SKM-1 (cell line): ENCODE results near the gene MYH7.

Experiments used
- DNase-seq: peaks from one replicate; lab custom pipeline; 2025; ENCODE audit not compliant: unreplicated experiment; lab: John Stamatoyannopoulos, UW

MYH7 gene

DNA sequence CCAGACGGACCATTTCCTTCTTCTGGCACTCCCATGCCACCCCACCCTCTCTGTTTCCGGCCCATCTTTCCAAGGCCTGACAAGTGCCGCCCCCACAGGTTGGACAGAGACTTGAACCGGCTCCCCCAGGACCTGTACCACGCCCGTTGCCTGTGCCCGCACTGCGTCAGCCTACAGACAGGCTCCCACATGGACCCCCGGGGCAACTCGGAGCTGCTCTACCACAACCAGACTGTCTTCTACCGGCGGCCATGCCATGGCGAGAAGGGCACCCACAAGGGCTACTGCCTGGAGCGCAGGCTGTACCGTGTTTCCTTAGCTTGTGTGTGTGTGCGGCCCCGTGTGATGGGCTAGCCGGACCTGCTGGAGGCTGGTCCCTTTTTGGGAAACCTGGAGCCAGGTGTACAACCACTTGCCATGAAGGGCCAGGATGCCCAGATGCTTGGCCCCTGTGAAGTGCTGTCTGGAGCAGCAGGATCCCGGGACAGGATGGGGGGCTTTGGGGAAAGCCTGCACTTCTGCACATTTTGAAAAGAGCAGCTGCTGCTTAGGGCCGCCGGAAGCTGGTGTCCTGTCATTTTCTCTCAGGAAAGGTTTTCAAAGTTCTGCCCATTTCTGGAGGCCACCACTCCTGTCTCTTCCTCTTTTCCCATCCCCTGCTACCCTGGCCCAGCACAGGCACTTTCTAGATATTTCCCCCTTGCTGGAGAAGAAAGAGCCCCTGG, 59.8 kb downstream of the MYH7 start:
- DNase-seq: no peak

DNA sequence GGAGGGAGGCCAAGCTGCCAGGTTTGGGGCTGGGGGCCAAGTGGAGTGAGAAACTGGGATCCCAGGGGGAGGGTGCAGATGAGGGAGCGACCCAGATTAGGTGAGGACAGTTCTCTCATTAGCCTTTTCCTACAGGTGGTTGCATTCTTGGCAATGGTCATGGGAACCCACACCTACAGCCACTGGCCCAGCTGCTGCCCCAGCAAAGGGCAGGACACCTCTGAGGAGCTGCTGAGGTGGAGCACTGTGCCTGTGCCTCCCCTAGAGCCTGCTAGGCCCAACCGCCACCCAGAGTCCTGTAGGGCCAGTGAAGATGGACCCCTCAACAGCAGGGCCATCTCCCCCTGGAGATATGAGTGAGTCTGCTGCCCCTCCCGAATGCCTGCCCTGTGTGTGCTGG, 62.4 kb downstream of the MYH7 start:
- no peak for DNase-seq

DNA sequence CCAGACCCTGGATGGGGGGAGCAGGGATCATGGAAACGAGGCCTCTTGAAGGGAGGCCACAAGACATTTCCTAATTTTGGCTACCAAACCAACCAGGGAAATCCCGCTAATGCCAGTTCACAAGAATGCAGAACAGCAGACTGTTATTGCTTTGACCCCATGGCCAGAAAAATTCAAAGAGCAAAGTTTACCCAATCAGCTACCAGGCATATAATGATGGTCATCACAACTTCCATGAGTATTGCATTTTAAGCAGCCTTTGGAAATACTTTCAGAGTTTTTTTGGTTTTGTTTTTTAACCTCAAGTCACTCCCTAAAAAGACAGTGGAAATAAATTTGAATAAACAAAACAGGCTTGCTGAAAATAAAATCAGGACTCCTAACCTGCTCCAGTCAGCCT, 63.0 kb downstream of the MYH7 start, which contains the start of gene IL25:
IL25 (plus strand) TSS at position 301 of the 400 bp plus-strand sequence.
- DNase-seq: no peak

DNA sequence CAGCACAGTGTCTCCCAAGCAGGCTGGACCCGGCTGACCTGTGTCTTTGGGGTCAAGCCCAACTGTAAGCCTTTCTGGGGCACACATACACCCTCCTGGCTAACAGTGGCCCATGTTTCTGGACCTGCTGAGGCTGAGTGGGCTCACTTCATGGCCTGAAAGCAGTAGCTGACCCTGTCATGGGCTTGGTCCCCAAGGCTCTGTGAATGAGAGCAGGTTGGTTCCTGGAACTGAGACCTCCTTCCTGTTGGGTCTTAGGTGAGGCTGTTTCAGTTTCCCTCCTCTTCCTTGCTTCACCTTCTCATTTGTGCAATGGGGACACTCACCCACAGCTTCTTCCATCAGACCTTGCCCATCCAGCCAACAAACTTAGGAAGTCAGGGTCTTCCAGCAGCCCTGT, 63.6 kb downstream of the MYH7 start:
- DNase-seq: no peak

DNA sequence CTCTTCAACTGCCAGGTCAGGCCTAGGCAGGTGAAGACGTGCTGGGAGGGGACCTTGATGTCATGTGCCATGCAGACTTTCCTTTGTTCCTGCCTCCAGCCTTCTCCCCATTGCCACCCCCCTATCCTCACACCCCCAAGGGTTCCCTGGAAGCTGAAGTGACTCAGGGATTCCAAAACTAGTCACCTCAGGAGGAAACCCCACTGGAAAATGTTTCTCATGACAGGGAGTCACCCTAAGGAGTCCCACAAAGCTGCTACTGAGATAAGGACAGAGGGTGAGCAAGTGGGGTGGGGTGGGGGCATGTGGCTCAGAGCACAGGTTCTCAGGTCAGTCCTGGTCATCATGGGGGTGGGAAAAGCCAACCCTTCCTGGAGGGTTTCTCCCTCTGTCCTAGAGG, 65.2 kb downstream of the MYH7 start:
- no peak for DNase-seq

DNA sequence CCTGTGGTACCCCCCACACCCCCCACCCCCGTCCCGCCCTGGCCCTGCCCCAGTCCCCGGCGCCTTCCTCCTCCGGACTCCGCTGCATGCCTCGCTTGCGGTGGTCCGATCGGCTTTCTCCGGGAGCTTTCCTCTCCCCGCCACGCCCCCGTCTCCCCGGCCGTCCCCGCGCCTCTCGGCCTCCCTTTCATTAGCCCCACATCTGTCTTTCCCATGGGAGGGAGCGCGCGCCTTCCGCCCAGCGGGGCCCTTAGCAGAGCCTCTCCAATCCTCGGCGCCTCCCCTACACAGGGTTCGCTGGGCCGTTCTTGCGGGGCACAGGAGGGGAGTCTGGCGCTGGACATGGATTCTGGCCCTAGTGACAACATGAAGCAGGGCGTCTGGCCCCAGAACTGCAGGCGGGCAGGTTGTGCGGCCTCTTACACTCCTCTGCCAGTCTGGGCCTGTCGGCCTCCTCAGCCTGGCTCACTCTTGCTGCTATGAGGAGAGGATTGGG, 69.0 kb downstream of the MYH7 start:
- DNase-seq: no peak

DNA sequence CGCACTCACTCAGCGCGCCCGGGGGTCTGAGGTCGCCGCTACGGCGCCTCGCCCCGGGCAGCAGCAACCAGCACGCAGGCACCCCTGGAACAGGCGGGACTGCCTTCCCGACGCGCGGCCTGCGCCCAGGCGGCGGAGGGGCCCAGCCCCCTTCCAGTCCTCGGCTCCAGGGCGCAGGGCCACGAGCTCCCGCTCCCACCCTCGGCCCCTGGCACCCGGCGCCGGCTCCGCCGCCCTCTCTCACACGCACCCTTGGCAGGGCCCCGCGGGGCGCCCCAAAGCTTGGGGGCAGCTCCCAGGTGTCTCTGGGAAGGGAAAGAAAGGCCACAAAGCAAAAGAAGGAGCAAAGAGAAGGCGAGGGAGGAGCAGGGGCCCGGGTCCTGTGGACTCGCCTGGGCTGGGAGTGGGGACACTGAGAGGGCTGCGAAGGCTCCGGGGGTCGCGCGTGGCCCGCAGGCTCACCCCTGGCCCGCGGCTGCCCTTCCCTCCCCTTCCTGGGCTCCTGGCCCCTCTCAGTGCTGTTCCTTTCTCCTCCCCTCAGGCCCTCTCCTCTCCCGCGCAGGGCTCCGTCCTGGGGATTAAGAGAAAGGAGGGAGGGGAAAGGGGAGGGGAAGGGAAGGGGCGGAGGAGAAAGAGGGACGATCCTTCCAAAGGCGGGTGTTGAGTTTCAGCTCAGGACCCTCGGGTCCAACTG, 69.6 kb downstream of the MYH7 start:
- DNase-seq: no peak

DNA sequence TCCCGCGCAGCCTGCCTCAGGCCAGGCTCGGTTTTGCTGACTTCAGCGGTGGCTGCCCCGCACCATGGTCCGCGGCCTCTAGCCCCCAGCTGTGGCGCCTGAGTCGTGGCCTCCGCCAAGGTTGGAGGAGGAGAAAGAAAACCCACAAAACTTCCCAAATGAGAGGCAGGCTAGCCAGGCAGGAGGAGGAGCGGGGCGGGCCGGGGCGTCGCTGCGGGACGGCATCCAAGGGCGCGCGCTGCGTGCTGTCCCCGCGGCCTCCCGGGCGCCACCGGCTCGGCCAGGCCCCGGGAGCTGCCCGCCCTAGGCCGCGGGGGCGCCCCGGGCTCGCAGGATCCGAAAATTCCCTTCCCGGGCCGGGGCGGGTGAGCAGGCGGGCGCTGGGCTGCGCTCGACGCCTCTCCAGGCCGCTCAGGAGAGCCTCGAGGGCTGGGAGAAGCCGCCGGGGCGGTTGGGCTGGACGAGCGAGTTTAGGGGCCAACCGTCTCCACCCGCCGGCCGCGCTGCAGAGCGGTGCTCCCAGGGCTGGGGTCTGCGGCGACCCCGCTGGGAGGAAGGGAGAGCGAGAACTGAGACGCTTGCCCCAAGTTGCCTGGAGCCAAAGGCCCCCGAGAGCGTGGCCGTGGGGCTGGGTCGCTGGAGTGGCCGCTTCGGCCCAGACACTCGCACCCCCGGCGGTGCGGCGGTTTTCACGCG, 70.3 kb downstream of the MYH7 start, which contains the start of gene EFS:
EFS (minus strand) TSS at position 137 of the 696 bp plus-strand sequence. CDS start 147 bp downstream, outside the sequence.
- DNase-seq: no peak

DNA sequence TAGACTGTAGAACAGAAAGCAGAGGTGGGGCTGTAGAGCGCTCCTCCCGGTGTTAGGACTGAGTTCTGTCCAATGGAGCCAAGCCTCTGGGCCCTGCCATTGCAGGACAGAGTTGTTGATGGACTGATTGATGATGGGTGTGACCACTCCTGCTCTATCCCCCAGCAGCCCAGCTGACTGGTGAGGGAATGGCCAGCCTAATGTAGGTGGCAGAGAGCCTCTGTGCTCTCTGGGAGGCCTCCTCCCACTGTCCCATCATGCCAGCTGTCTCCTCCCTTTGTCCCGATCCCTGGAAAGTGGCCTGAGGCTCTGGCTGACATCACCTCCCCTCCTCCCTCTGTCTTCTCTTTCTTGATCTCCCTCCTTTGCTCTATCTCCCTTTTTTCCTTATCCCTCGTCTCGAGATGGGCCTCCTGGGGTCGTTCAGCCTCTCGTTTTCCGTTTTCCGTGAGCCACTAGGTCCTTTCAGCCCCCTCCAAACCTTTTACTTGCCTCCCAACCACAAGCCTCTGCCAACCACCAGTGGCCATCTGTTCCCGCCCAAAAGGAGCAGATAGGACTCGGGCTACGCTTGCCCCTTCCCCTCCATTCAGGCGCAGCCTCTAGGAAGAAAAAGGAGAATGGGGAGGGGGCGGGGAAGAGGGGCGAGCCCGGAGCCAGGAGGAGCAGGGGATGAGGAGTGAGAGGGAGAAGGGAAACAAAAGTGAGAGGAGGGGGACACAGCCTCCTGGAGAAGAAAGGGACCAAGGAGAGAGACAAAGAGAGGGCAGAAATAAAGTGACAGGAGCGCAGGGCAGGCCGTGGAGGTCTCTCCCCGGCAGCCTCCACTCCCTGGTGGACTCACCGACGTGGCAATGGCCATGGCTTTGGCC, 71.1 kb downstream of the MYH7 start:
- DNase-seq: no peak
